ENCODE results near the gene GPR32.

GRCh38 chr19:50814883-50815282 lies 44.6 kb downstream of the GPR32 start:
- TF ChIP-seq CTCF (IDR thresholded peaks at IDR 0.05; ENCODE audit: low read depth, low read length) (no peak), MAX (IDR thresholded peaks at IDR 0.05; ENCODE audit: low read depth, low read length) (no peak), POLR2A (IDR thresholded peaks at IDR 0.05; ENCODE audit: extremely low read depth, insufficient read length) (no peak), MYC (IDR thresholded peaks at IDR 0.05; ENCODE audit: low read depth, low read length) (no peak)

All from NB4 (cell line).